Common myeloid progenitor, CD34-positive (primary cell): ENCODE measurements around the gene RUFY3.
A peak's percentile ranks its signal among the peaks of the same experiment; 100 is the strongest.
"Not testable (repeated sequence)": the region's sequence is repeated elsewhere in the genome, so short reads cannot be mapped to it uniquely, and the experiment has no call there.

Source experiments
- CTCF ChIA-PET: fragments of 350-600 bp; sonication (Branson Sonifier 250); formaldehyde crosslinking; loops from one replicate; lab custom pipeline; 2021; ENCODE audit warnings: antibody characterized with exemption; lab: Charles Lee
- POLR2A ChIA-PET: fragments of 350-600 bp; sonication (Branson Sonifier 250); formaldehyde crosslinking; loops from one replicate; lab custom pipeline; 2021; ENCODE audit warnings: antibody characterized with exemption; lab: Charles Lee
- DNase-seq, 3 donors: peaks; one replicate each; pipeline versions ENCODE4 v3.0.0 to v3.0.0-alpha.2; 2013
- H3K27ac ChIP-seq, 2 experiments: 1 replicate in 1 of 2; 2 replicates in 1 of 2; pipeline ENCODE4 v1.7.0; 2013; ENCODE audit warnings: inconsistent platforms in 2 of 2, low read length in 2 of 2, mild to moderate bottlenecking in 2 of 2, low read depth in 1 of 2, moderate library complexity in 1 of 2; ENCODE audit not compliant: severe bottlenecking in 2 of 2, insufficient read depth in 1 of 2, poor library complexity in 1 of 2
- H3K27me3 ChIP-seq, 5 experiments: replicated peaks in 2 of 5; 1 replicate in 3 of 5; 2 replicates in 2 of 5; pipeline versions ENCODE4 v1.6.1 to v1.7.0; 2013; ENCODE audit warnings: low read length in 4 of 5, mild to moderate bottlenecking in 2 of 5, moderate library complexity in 2 of 5, inconsistent platforms in 1 of 5; ENCODE audit not compliant: insufficient read depth in 5 of 5, control insufficient read depth in 4 of 5
- H3K36me3 ChIP-seq, 4 experiments: 1 replicate in 2 of 4; 2 replicates in 2 of 4; pipeline versions ENCODE4 v1.6.1 to v1.7.0; 2013; ENCODE audit warnings: low read length in 3 of 4, control low read depth in 1 of 4, mild to moderate bottlenecking in 1 of 4; ENCODE audit not compliant: control insufficient read depth in 4 of 4, insufficient read depth in 4 of 4
- H3K4me1 ChIP-seq, 4 experiments: 1 replicate in 3 of 4; 2 replicates in 1 of 4; pipeline versions ENCODE4 v1.6.1 to v1.7.1; 2013; ENCODE audit warnings: low read length in 3 of 4, mild to moderate bottlenecking in 3 of 4, control low read depth in 1 of 4, inconsistent platforms in 1 of 4, moderate library complexity in 1 of 4; ENCODE audit not compliant: control insufficient read depth in 4 of 4, insufficient read depth in 4 of 4; ENCODE audit errors: control extremely low read depth in 1 of 4
- H3K4me3 ChIP-seq, 7 experiments: 1 replicate in 4 of 7; 2 replicates in 3 of 7; pipeline versions ENCODE4 v1.5.1 to v1.7.0; 2013; ENCODE audit warnings: mild to moderate bottlenecking in 7 of 7, low read length in 6 of 7, moderate library complexity in 6 of 7, inconsistent platforms in 2 of 7, low read depth in 2 of 7, control low read depth in 1 of 7; ENCODE audit not compliant: insufficient read depth in 4 of 7, control insufficient read depth in 1 of 7; ENCODE audit errors: extremely low read depth in 1 of 7
- H3K9me3 ChIP-seq, 5 experiments: 1 replicate in 4 of 5; 2 replicates in 1 of 5; pipeline versions ENCODE4 v1.6.1 to v1.7.1; 2013; ENCODE audit warnings: low read length in 4 of 5, mild to moderate bottlenecking in 2 of 5, inconsistent platforms in 1 of 5, low read depth in 1 of 5, moderate library complexity in 1 of 5; ENCODE audit not compliant: control insufficient read depth in 4 of 5, insufficient read depth in 2 of 5; ENCODE audit errors: control extremely low read depth in 1 of 5
- WGBS: methylation state at CpG from one replicate; pipeline ENCODE4 v1.1.5; 2013; ENCODE audit not compliant: insufficient coverage; 5-methylcytosine and 5-hydroxymethylcytosine counted together

Gene RUFY3

DNA sequence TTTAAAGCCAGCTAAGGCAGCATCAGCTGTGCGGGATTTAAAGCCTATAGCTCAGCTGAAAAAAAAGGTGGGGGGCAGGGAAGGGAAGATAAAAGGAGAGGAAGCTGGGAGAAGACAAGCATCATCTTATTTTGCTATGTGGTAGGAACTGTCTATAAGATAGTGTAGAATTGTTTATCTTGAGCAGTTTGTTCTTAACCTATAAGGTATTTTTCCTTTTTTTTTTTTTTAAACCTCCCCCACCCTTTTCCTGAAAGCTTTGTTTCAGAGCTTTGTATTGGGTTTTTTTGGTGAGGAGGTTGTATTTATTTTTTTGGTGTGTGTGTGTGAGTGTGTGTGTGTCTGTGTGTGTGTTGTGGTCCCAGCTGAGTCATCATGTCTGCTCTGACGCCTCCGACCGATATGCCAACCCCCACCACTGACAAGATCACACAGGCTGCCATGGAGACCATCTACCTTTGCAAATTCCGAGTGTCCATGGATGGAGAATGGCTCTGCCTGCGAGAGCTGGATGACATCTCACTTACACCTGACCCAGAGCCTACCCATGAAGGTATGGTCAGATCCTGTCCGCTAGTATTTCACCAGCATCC is 531 bp downstream of the RUFY3 start:
- Histone ChIP-seq H3K4me1 (no peaks in the 10 kb centered on the region), H3K36me3 (peaks cover 0 to 4% (median 0%) of the 10 kb centered on the region in 4 experiments), H3K9me3 (no peaks in the 10 kb centered on the region), H3K27me3 (no peaks in the 10 kb centered on the region), H3K4me3 (no peak overlapping the region), H3K27ac (no peak overlapping the region)
- whole genome bisulfite sequencing = 93% methylated on average over 2 of the region's 7 CpGs
- DNase-seq = peak in 1 of 3 donors; percentile 34
- CTCF ChIA-PET = interaction anchor here (1.0 to 1.9 kb wide), 5 partner anchors 12 to 70 kb away, joined by 3 to 10 read pairs (median 3); partner anchors contain the start of gene UTP3
- POLR2A ChIA-PET = interaction anchor here (0.6 kb wide), 1 partner anchor 15 kb away, joined by 3 read pairs; no protein-coding TSS in a partner anchor

DNA sequence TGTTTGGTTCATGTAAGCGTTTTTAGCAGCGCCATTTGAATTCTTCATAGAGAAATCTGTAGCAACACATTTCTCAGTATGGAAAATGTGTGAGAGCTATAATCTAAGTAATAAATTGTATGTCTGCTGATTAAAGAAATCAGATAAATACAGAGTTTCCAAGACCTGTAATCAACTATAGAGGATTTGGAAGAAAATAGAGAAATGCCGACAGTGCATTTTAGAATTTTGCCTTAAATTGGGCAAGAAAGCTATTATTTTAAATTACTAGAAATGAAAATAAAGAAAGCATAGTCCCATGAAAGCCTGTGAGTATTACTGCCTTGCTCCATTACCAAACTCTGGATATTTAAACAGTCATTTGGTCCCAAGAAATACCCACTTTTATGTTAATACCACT is 2.7 kb downstream of the RUFY3 start:
- no peaks in the 10 kb centered on the region for H3K4me1 ChIP-seq
- WGBS = no CpG with 5 or more reads among the region's 3 CpGs
- no peak for DNase-seq
- H3K4me3 ChIP-seq = no peak overlapping the region
- ChIA-PET CTCF (interaction anchor here (1.2 to 2.5 kb wide), 2 partner anchors 11 to 35 kb away, joined by 4 to 6 read pairs; no protein-coding TSS in a partner anchor), POLR2A (no interaction called here)
- no peak overlapping the region for H3K27ac ChIP-seq
- no peaks in the 10 kb centered on the region for H3K9me3 ChIP-seq
- peaks cover 0 to 4% (median 0%) of the 10 kb centered on the region in 4 experiments for H3K36me3 ChIP-seq
- no peaks in the 10 kb centered on the region for H3K27me3 ChIP-seq

DNA sequence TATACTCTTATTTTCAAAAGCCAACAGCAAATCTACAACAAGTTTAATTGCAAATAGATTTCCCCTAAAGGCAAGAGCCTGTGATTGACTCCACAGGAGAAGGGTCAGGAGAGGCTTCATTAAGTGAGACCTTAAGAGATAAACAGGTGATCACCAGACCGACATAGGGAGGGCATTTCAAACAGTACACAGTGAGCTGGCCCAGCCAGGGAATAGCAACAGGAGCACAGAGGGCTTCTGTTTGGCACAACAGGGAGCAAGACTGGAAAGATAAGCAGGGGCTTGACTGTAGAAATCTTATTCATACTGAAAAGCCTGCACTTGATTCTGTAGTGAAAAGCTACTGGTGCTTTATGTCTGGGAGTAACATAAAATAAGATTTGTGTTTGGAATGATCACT is 3.9 kb downstream of the RUFY3 start:
- DNase-seq = no peak
- H3K4me3 ChIP-seq = no peak overlapping the region
- no peaks in the 10 kb centered on the region for H3K27me3 ChIP-seq
- WGBS = 100% methylated on average over 1 of the region's 1 CpG
- CTCF ChIA-PET = interaction anchor here (1.1 to 2.5 kb wide), 3 partner anchors 8 to 36 kb away, joined by 3 to 7 read pairs (median 6); no protein-coding TSS in a partner anchor
- H3K36me3 ChIP-seq = peaks cover 0 to 4% (median 0%) of the 10 kb centered on the region in 4 experiments
- no peak overlapping the region for H3K27ac ChIP-seq
- POLR2A ChIA-PET = no interaction called here
- no peaks in the 10 kb centered on the region for H3K4me1 ChIP-seq
- H3K9me3 ChIP-seq = no peaks in the 10 kb centered on the region

DNA sequence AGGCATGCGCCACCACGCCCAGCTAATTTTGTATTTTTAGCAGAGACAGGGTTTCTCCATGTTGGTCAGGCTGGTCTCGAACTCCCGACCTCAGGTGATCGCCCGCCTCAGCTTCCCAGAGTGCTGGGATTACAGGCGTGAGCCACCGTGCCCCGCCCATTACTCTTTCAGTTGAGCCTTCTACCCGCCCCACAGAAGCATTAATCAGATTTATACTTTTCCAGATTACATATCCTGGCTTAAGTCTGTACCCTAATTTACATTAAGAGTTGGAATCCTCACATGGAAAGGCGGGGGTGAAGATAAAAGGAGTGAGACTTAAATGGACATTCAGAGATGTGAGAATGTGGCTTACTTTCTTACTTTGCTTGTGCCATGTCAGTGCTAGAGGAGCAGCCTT is 4.8 kb downstream of the RUFY3 start:
- DNase-seq, H3K4me3 ChIP-seq, POLR2A ChIA-PET, H3K36me3 ChIP-seq, H3K4me1 ChIP-seq, H3K27ac ChIP-seq, H3K27me3 ChIP-seq, H3K9me3 ChIP-seq: not testable (repeated sequence)
- 100% methylated on average over 5 of the region's 11 CpGs for WGBS
- CTCF ChIA-PET = interaction anchor here (0.8 to 1.8 kb wide), 2 partner anchors 13 to 21 kb away, joined by 3 to 7 read pairs; no protein-coding TSS in a partner anchor

DNA sequence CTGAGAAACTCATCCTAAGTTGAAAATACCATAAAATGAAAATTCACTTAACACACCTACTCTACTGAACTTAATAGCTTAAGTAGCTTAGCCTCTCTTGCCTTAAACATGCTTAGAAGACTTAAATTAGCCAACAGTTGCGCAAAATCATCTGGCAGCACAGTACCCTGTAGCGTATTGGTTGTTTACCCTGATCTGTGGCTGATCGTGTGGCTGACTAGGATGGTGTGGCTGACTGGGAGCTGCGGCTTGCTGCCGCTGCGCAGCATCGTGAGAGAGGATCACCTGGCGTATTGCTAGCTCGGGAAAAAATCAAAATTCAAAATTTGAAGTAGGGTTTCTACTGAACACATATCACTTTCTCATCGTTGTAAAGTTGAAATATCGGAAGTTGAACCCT is 6.3 kb downstream of the RUFY3 start:
- Histone ChIP-seq H3K36me3 (no peaks in the 10 kb centered on the region), H3K27me3 (no peaks in the 10 kb centered on the region), H3K9me3 (no peaks in the 10 kb centered on the region), H3K4me1 (peaks cover 0 to under 1% (median 0%) of the 10 kb centered on the region in 4 experiments), H3K4me3 (no peak overlapping the region), H3K27ac (no peak overlapping the region)
- CTCF ChIA-PET = interaction anchor here (1.1 to 1.5 kb wide), 2 partner anchors 10 to 44 kb away, joined by 3 to 7 read pairs; no protein-coding TSS in a partner anchor
- no peak for DNase-seq
- WGBS = 93% methylated on average over 8 of the region's 11 CpGs
- POLR2A ChIA-PET = no interaction called here

DNA sequence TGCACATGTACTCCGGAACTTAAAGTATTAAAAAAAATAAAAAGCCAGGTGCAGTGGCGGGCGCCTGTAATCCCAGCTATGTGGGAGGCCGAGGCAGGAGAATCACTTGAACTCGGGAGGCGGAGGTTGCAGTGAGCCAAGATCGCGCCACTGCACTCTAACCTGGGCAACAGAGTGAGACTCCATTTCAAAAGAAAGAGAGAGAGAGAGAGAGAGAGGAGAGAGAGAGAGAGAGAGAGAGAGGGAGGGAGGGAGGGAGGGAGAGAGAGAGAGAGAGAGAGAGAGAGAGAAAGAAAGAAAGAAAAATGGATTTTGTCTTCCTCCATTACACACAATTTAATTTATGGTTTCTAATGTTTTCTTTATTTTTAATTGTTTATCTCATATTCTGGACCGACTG is 11.1 kb downstream of the RUFY3 start:
- peaks cover 22 to 48% (median 36%) of the 10 kb centered on the region in 4 experiments for H3K4me1 ChIP-seq
- no CpG with 5 or more reads among the region's 9 CpGs for WGBS
- H3K27ac ChIP-seq, POLR2A ChIA-PET, H3K27me3 ChIP-seq, H3K4me3 ChIP-seq, H3K36me3 ChIP-seq, DNase-seq, H3K9me3 ChIP-seq: not testable (repeated sequence)
- CTCF ChIA-PET = interaction anchor here (1.3 to 3.6 kb wide), 2 partner anchors 9 to 28 kb away, joined by 3 to 24 read pairs; no protein-coding TSS in a partner anchor
